Thymus (tissue), 11 donors: Measurements from ENCODE around the gene DUOXA1. TPM values are rescaled to one million over a fixed set of nuclear protein-coding genes. Genes with fewer than 3 reads are reported as not detected.
A peak's percentile ranks its signal among the peaks of the same experiment; 100 is the strongest.

Source experiments
- DNase-seq, 9 donors: peaks; one replicate each; pipeline ENCODE4 v3.0.0-alpha.2; 2013; ENCODE audit warnings: low spot score in 9 of 9, low read depth in 6 of 9, missing footprints in 1 of 9
- H3K27ac ChIP-seq, 2 donors: one replicate each; pipeline ENCODE4 v1.5.1; 2013; ENCODE audit warnings: control low read depth in 1 of 2, low read depth in 1 of 2, low read length in 1 of 2, mild to moderate bottlenecking in 1 of 2, moderate library complexity in 1 of 2
- H3K27me3 ChIP-seq, 2 donors: one replicate each; pipeline ENCODE4 v1.5.1; 2013; ENCODE audit warnings: low read length in 1 of 2; ENCODE audit not compliant: control insufficient read depth in 2 of 2, insufficient read depth in 1 of 2
- H3K36me3 ChIP-seq, 2 donors: one replicate each; pipeline ENCODE4 v1.5.1; 2013; ENCODE audit warnings: low read length in 1 of 2, mild to moderate bottlenecking in 1 of 2, moderate library complexity in 1 of 2; ENCODE audit not compliant: control insufficient read depth in 2 of 2, insufficient read depth in 2 of 2
- H3K4me1 ChIP-seq, 2 donors: one replicate each; pipeline ENCODE4 v1.5.1; 2013; ENCODE audit warnings: low read length in 2 of 2; ENCODE audit not compliant: control insufficient read depth in 2 of 2, insufficient read depth in 2 of 2
- H3K4me3 ChIP-seq, 2 donors: one replicate each; pipeline ENCODE4 v1.5.1; 2013; ENCODE audit warnings: low read length in 2 of 2, control low read depth in 1 of 2, mild to moderate bottlenecking in 1 of 2
- H3K9me3 ChIP-seq, 2 donors: one replicate each; pipeline ENCODE4 v1.5.1; 2013; ENCODE audit warnings: low read length in 1 of 2, mild to moderate bottlenecking in 1 of 2; ENCODE audit not compliant: control insufficient read depth in 2 of 2, insufficient read depth in 1 of 2
- WGBS: extraction: QIAGEN DNeasy Blood & Tissue Kit; methylation state at CpG from one replicate; pipeline ENCODE4 v1.1.7; 2013; 5-methylcytosine and 5-hydroxymethylcytosine counted together
- polyA plus RNA-seq: library from polyadenylated mRNA; stranded (reverse); fragments of 200-250 nt; gene quantifications from one replicate; pipeline ENCODE4 v1.2.3, GENCODE V29; 2013
- total RNA-seq: library from RNA; stranded (reverse); fragments of 120-200 nt; gene quantifications from one replicate; pipeline ENCODE4 v1.2.4, GENCODE V29; 2013
- donor health status: healthy.

DUOXA1 gene
- total and polyA plus RNA-seq, 2 donors, result 0.24 to 4.8 TPM

DNA sequence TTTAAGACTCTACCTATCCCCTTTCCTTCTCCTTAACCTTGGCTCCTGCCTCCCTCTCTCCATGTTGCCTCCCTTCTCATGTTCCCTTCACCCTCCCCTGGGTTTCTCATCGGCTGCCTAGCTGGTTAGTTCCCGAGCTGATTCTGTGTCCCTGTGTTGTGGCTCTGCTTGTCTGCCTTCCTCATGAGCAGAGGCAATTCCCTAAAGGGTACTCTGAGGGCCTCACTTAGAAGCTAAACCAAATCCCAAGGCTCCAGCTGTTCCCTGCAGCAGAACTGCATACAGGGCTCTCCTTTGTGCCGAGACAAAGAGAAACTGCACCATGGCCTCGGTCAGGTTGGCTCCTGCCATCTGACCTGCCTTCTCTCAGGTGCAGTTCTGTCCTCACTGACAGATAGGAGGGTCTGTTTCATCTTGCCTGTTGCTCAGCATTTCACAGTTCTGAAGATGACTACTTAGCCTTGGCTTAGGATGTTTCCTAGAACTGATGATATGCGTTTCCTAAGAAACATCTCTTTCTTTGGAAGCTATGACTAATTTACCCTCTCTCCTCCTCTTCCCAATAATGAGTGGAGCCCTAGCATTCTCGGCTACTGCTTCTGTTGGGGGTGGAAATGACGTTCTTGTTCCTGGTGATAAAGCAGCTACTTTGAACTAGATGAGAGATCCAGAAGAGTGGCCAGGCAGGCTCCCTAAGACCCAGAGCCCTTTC lies 27.2 kb upstream of the DUOXA1 start:
- H3K4me3 ChIP-seq, result no peak overlapping the region
- WGBS, result 94% methylated on average over 7 of the region's 7 CpGs
- no peaks in the 10 kb centered on the region for H3K9me3 ChIP-seq
- H3K4me1 ChIP-seq, result no peaks in the 10 kb centered on the region
- H3K27me3 ChIP-seq, result no peaks in the 10 kb centered on the region
- peak overlapping the region in 1 of 2 donors; percentile 36 for H3K27ac ChIP-seq
- DNase-seq, result no peak
- H3K36me3 ChIP-seq, result peaks cover 0 to 7% of the 10 kb centered on the region in 2 donors

DNA sequence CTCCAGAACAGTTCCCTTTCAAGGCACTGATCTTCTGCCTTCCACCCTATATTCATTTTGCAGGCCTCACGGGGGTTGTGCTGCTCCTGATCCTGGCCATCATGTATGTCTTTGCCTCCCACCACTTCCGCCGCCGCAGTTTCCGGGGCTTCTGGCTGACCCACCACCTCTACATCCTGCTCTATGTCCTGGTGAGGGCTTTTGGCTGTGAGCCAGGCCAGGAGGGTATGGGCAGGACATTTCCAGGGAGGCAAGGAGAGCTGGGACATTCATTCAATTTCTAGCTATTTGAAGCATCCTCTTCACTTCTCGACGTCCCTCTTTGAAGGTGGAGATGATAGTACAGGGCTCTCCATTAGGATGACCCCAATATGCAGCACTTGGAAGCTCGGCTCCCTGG lies 26.1 kb upstream of the DUOXA1 start:
- no peaks in the 10 kb centered on the region for H3K27me3 ChIP-seq
- no peaks in the 10 kb centered on the region for H3K4me1 ChIP-seq
- DNase-seq, result no peak
- no peaks in the 10 kb centered on the region for H3K9me3 ChIP-seq
- peaks cover 0 to 12% of the 10 kb centered on the region in 2 donors for H3K36me3 ChIP-seq
- H3K4me3 ChIP-seq, result no peak overlapping the region
- no peak overlapping the region for H3K27ac ChIP-seq
- 96% methylated on average over 8 of the region's 8 CpGs for WGBS

DNA sequence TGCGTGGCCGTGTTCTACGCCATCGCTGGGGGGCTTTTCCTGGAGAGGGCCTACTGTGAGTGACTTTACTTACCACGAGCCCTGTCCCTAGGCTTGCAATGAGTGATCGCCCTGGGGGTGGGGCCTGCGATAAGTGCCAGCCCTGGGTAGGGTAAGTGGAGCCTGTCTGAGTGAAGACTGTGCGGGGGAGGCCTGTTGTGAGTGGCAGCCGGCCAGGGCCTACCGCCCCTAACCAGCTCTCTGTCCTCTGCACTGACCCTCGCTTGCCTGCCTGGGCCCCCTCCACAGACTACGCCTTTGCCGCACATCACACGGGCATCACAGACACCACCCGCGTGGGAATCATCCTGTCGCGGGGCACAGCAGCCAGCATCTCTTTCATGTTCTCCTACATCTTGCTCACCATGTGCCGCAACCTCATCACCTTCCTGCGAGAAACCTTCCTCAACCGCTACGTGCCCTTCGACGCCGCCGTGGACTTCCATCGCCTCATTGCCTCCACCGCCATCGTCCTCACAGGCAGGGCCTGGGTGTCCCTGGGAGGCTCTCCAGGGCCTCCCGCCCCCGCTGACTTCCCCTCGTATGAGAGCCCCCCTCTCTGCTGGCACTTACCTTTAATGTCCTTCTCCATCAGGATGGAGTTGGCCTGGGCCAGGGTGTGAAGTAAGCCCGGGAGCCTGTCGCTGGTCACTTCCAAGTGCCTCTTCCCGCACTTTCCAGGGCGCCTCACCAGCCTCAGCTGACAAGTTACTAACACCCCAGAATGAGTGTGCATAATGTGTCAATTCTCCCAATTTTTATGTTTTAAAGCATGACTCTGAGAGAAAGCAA lies 22.5 kb upstream of the DUOXA1 start:
- no peaks in the 10 kb centered on the region for H3K4me1 ChIP-seq
- peaks cover 0 to 12% of the 10 kb centered on the region in 2 donors for H3K36me3 ChIP-seq
- no peaks in the 10 kb centered on the region for H3K27me3 ChIP-seq
- H3K4me3 ChIP-seq, result no peak overlapping the region
- DNase-seq, result no peak
- WGBS, result 98% methylated on average over 36 of the region's 36 CpGs
- H3K27ac ChIP-seq, result no peak overlapping the region
- no peaks in the 10 kb centered on the region for H3K9me3 ChIP-seq

DNA sequence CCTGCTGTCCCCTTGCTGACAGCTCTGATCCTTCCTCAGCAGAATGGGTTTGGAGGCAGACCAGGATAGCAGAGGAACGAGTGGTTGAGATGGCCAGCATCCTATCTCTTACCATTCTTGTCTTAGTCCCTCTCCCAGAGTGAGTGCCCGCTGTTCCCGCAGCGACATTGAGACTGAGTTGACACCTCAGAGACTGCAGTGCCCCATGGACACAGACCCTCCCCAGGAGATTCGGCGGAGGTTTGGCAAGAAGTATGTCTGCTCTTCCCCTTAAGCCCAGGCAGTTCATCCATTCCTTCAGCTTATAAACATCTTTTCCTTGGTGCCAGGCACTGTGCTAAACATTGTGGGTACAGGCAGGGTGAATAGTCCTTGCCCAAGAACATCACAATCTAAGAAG lies 21.3 kb upstream of the DUOXA1 start:
- WGBS, result 98% methylated on average over 6 of the region's 6 CpGs
- H3K9me3 ChIP-seq, result no peaks in the 10 kb centered on the region
- H3K27me3 ChIP-seq, result no peaks in the 10 kb centered on the region
- no peaks in the 10 kb centered on the region for H3K4me1 ChIP-seq
- no peak overlapping the region for H3K4me3 ChIP-seq
- DNase-seq, result no peak
- peaks cover 0 to 12% of the 10 kb centered on the region in 2 donors for H3K36me3 ChIP-seq
- H3K27ac ChIP-seq, result no peak overlapping the region

DNA sequence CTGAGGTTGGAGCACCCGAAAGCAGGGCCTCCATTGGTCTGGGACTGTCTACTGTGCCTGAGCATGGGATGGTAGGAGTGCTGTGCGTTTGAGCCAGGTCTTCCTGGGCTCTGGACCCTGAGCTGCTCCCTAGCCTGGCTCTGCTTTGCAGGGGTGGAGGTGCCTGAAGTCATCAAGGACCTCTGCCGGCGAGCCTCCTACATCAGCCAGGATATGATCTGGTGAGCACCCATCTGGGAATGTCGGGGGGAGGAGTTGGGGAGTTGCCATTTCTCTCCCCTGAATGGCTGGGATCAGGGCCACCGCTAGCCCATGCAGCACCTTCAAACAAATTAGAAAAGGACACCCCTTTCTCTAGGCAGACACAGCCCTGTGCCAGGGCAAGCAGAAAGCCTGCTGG lies 20.8 kb upstream of the DUOXA1 start:
- H3K36me3 ChIP-seq, result peaks cover 0 to 12% of the 10 kb centered on the region in 2 donors
- H3K27ac ChIP-seq, result no peak overlapping the region
- no peak for DNase-seq
- no peak overlapping the region for H3K4me3 ChIP-seq
- H3K9me3 ChIP-seq, result no peaks in the 10 kb centered on the region
- no peaks in the 10 kb centered on the region for H3K4me1 ChIP-seq
- H3K27me3 ChIP-seq, result no peaks in the 10 kb centered on the region
- WGBS, result 97% methylated on average over 6 of the region's 6 CpGs

DNA sequence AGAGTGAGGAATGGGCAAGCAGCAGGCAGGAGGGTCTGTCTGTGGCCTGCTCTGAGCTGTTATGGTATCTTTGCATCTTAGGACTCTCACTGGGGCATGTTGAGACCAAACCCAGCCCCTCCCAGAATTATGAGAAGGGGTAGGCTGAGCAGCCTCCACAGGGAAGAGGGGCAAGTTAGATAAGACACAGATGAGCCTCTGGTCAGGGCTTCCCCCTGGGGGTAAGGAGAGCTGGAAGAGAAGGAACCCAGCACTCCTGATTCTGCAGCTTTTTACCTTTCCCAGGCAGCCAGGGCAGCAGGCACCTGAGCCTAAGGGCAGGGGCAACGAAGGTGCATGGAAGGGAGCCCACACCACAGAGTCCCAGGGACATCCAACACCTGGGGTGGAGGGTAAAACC lies 19.4 kb upstream of the DUOXA1 start:
- peaks cover 0 to 12% of the 10 kb centered on the region in 2 donors for H3K36me3 ChIP-seq
- WGBS, result 88% methylated on average over 1 of the region's 1 CpG
- H3K27ac ChIP-seq, result no peak overlapping the region

DNA sequence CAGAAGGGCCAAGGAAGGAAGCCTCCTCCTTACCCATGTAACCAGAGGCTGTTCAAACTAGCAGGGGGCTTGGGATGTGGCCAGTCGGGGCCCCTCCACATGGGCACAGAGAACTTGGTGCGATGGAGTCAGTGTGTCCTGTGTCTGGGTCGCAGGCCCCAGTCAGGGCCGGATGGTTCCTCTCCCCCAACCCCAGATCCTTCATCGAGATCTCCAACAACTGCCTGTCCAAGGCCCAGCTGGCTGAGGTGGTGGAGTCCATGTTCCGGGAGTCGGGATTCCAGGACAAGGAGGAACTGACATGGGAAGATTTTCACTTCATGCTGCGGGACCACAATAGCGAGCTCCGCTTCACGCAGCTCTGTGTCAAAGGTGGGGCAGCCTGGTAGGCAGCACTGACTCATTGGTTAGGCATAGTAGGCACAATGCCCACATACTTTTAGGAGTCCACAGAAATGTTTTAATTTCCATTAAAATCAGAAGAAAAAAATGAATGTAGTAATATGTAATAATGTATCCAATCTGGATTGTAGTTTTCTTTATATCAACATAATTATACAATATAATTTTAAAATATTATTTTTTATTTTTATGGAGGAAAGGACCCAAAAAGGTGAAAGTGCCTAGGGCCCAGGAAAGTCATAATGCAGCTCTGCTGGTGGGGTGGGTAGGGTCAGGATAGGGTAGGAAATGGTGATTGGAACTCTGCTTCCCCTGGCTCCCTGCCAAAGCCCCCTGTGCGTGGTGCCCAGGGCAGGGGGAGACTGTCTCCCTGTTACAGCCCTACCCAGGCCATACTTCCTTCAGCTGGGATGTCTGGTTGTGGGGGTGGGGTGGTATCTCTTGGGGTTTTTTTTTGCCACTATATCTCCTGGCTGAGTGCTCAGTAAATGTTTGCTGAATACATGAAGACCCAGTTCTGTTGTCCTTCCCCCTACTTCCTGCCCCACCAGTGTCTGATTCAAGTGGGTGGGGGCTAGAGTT lies 18.7 kb upstream of the DUOXA1 start:
- DNase-seq, result no peak
- Histone ChIP-seq H3K27me3 (peaks cover 0 to 7% of the 10 kb centered on the region in 2 donors), H3K36me3 (peaks cover 0 to 12% of the 10 kb centered on the region in 2 donors), H3K4me1 (no peaks in the 10 kb centered on the region), H3K27ac (no peak overlapping the region), H3K9me3 (no peaks in the 10 kb centered on the region), H3K4me3 (no peak overlapping the region)
- 90% methylated on average over 12 of the region's 12 CpGs for WGBS

More for the DNA sequence above, 19.4 kb upstream of the DUOXA1 start:
- H3K9me3 ChIP-seq, result no peaks in the 10 kb centered on the region
- H3K27me3 ChIP-seq, result peaks cover 0 to 5% of the 10 kb centered on the region in 2 donors
- H3K4me1 ChIP-seq, result no peaks in the 10 kb centered on the region
- no peak for DNase-seq
- no peak overlapping the region for H3K4me3 ChIP-seq

DNA sequence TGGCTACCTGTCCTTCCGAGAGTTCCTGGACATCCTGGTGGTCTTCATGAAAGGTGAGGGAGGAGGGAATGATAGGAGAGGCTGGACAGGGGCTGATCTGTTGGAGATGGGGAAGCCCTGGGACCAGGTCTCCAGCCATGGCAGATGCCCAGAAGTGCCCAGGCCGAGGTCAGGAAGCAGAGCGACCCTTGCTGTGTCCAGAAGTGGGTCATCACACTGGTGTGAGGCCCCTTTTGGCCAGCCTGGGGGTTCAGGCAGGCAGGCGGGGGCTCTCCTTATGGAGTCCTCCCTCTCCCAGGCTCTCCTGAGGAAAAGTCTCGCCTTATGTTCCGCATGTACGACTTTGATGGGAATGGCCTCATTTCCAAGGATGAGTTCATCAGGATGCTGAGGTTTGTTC lies 17.9 kb upstream of the DUOXA1 start:
- DNase-seq, result no peak

More for the DNA sequence above, 17.9 kb upstream of the DUOXA1 start:
- H3K4me3 ChIP-seq, result no peak overlapping the region
- no peaks in the 10 kb centered on the region for H3K4me1 ChIP-seq
- no peak overlapping the region for H3K27ac ChIP-seq
- peaks cover 0 to 9% of the 10 kb centered on the region in 2 donors for H3K27me3 ChIP-seq
- no peaks in the 10 kb centered on the region for H3K9me3 ChIP-seq
- peaks cover 0 to 12% of the 10 kb centered on the region in 2 donors for H3K36me3 ChIP-seq
- WGBS, result 97% methylated on average over 7 of the region's 7 CpGs
